WI38 (cell line): Measurements from ENCODE around the gene AMIGO2.

Source experiments
- H3K4me3 ChIP-seq: 2 replicates; pipeline ENCODE4 v1.5.1; 2011; ENCODE audit warnings: low read depth, mild to moderate bottlenecking, control low read depth, low read length
- CTCF ChIP-seq: IDR thresholded peaks from 2 replicates; pipeline ENCODE4 v1.5.1; 2012; ENCODE audit warnings: low read depth, mild to moderate bottlenecking, control low read depth, low read length

The AMIGO2 gene

GRCh38 chr12:47085815-47086252 is 6.1 kb upstream of the AMIGO2 start:
- TF ChIP-seq CTCF, result no peak
- no peak overlapping the region for H3K4me3 ChIP-seq

- TF ChIP-seq CTCF, result no peak
- H3K4me3 ChIP-seq, result no peak overlapping the region
Observed at GRCh38 chr12:47084172-47084571, 4.4 kb upstream of the AMIGO2 start.

GRCh38 chr12:47082796-47083621 is 3.2 kb upstream of the AMIGO2 start:
- H3K4me3 ChIP-seq, result no peak overlapping the region
- no peak for TF ChIP-seq CTCF

- no peak for TF ChIP-seq CTCF
Observed at GRCh38 chr12:47082283-47082682, 2.5 kb upstream of the AMIGO2 start.

GRCh38 chr12:47080725-47081502 is 1.2 kb upstream of the AMIGO2 start:
- peak overlapping the region; percentile 76 for H3K4me3 ChIP-seq

More at GRCh38 chr12:47082283-47082682, 2.5 kb upstream of the AMIGO2 start:
- no peak overlapping the region for H3K4me3 ChIP-seq

GRCh38 chr12:47079981-47080724 is 394 bp upstream of the AMIGO2 start:
- no peak for TF ChIP-seq CTCF
- peak overlapping the region; percentile 76 for H3K4me3 ChIP-seq

More at GRCh38 chr12:47080725-47081502, 1.2 kb upstream of the AMIGO2 start:
- TF ChIP-seq CTCF, result no peak
